HG03175 (cell line): ENCODE results near the gene AMHR2.

Experiments
- ATAC-seq: cut with Tn5 transposase; IDR thresholded peaks from one replicate; pipeline ENCODE4 v1.9.1; 2021; ENCODE audit warnings: mild to moderate bottlenecking, moderate library complexity; ENCODE audit not compliant: unreplicated experiment

The AMHR2 gene

DNA sequence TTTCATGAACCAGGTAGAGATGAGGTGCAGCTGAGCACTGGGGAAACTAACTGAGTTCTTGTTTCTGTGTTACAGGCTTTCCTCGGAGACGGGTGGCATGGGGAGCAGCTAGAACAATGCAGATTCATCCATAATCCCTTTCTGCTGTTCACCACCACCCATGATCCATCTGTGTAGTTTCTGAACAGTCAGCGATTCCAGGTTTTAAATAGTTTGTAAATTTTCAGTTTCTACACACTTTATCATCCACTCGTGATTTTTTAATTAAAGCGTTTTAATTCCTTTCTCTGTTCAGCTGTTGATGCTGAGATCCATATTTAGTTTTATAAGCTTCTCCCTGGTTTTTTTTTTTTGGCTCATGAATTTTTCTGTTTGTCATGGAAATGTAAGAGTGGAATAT is 55.7 kb downstream of the AMHR2 start:
- ATAC-seq: no peak

DNA sequence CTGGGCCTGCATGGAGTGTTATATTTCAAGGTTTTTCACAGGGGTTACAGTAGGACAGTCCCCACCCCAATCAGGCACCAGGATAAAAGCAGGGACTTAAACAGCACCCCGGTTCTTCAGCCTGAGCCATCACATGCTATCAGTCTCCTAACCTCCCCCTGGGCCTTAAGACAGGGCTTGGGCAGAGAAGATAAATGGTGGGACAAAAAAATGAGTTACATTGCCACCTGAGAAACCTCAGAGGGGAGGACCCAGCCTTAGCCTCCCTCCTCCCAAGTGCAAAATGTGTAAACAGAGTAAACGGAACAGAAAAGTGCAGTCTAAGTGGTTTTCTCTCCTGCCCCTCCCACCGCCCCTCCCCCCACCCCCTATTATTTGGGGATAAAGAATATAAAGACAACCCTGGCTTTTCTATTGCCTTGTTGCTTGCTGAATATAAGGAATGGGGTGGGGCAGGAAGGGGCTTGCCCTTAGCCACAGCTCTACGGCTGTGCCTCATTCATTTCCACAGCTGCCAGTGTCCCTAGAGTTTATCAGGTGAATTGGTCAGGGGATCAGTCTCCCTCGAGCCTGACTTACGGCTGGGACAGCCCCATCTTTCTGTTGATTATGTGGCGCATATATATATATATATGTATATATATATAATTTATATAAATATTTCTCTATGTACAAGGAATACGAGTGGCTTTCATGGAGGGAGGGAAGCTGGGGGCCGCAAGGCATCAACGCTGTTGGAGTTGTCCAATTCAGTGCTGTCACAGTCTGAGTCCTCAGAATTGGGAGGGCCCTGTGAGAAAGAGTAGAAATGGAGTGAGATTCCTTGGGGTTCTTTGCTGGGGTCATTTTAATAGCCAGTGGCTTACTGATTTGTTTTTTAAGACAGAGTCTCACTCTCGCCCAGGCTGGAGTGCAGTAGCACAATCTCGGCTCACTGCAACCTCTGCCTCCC is 57.1 kb downstream of the AMHR2 start:
- no peak for ATAC-seq
